ENCODE measurements around the gene SLC7A5.
"Not testable (repeated sequence)": the region's sequence is repeated elsewhere in the genome, so short reads cannot be mapped to it uniquely, and the experiment has no call there.

Gene SLC7A5

GRCh38 chr16:87821376-87822107, 47.8 kb downstream of the SLC7A5 start:
- DNase-seq (ENCODE audit: low spot score) = no peak

GRCh38 chr16:87819983-87820382, 49.3 kb downstream of the SLC7A5 start:
- DNase-seq (ENCODE audit: low spot score) = no peak

- no peak for DNase-seq (ENCODE audit: low spot score)
These were observed 50.0 kb downstream of the SLC7A5 start for GRCh38 chr16:87819282-87819681.

GRCh38 chr16:87818533-87819161, 50.7 kb downstream of the SLC7A5 start:
- no peak for DNase-seq (ENCODE audit: low spot score)

- DNase-seq (ENCODE audit: low spot score) = no peak
These were observed 51.4 kb downstream of the SLC7A5 start for GRCh38 chr16:87817910-87818309.

GRCh38 chr16:87817370-87817769, 51.9 kb downstream of the SLC7A5 start:
- DNase-seq (ENCODE audit: low spot score) = not testable (repeated sequence)

- no peak for DNase-seq (ENCODE audit: low spot score)
These were observed 52.7 kb downstream of the SLC7A5 start for GRCh38 chr16:87816507-87817100.

GRCh38 chr16:87815567-87815966, 53.7 kb downstream of the SLC7A5 start:
- DNase-seq (ENCODE audit: low spot score) = no peak

GRCh38 chr16:87812200-87812656, 57.1 kb downstream of the SLC7A5 start:
- DNase-seq (ENCODE audit: low spot score) = no peak

- DNase-seq (ENCODE audit: low spot score) = not testable (repeated sequence)
These were observed 57.9 kb downstream of the SLC7A5 start for GRCh38 chr16:87811454-87811853.

- no peak for DNase-seq (ENCODE audit: low spot score)
These were observed 60.0 kb downstream of the SLC7A5 start for GRCh38 chr16:87809150-87809902.

- no peak for DNase-seq (ENCODE audit: low spot score)
These were observed 61.2 kb downstream of the SLC7A5 start for GRCh38 chr16:87808108-87808507.

GRCh38 chr16:87806641-87807546, 62.4 kb downstream of the SLC7A5 start:
- DNase-seq (ENCODE audit: low spot score) = no peak

- DNase-seq (ENCODE audit: low spot score) = no peak
These were observed 63.1 kb downstream of the SLC7A5 start for GRCh38 chr16:87806261-87806640.

- no peak for DNase-seq (ENCODE audit: low spot score)
These were observed 65.9 kb downstream of the SLC7A5 start for GRCh38 chr16:87803385-87803784.

- DNase-seq (ENCODE audit: low spot score) = no peak
These were observed 66.6 kb downstream of the SLC7A5 start for GRCh38 chr16:87802670-87803069.

GRCh38 chr16:87801679-87802259, 67.5 kb downstream of the SLC7A5 start:
- DNase-seq (ENCODE audit: low spot score) = no peak

- no peak for DNase-seq (ENCODE audit: low spot score)
These were observed 68.8 kb downstream of the SLC7A5 start for GRCh38 chr16:87800497-87800896.

GRCh38 chr16:87795336-87795735, 74.0 kb downstream of the SLC7A5 start:
- DNase-seq (ENCODE audit: low spot score) = no peak

- no peak for DNase-seq (ENCODE audit: low spot score)
These were observed 74.7 kb downstream of the SLC7A5 start for GRCh38 chr16:87794485-87795078.

GRCh38 chr16:87792205-87792565, 77.1 kb downstream of the SLC7A5 start:
- no peak for DNase-seq (ENCODE audit: low spot score)
